Effector CD8-positive, alpha-beta T cell (primary cell): ENCODE measurements around the gene ZNF22.

Experiments used
- DNase-seq: peaks from one replicate; lab custom pipeline; 2025; lab: John Stamatoyannopoulos, UW

Gene ZNF22

DNA sequence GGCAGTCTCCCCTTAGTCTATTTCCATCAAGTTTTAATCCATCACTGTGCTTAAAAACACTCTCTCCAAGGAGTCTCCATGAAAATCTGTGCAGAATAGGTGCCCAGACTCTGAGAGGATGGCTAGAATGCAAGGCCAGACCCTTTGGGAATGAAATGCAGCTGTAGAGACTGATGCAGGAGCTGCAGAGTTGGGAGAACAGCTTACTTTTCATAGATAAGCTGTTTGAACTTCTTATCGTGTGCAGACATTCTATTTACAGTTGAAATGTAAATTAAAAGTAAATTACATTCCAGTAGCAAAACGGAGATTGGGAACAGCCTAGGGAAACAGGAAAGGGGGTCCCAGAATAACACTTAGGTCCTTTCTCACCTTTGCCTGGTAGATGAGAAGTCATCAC is 14.9 kb downstream of the ZNF22 start:
- no peak for DNase-seq

- no peak for DNase-seq
Observed at GRCh38 chr10:45023426-45023825, 22.7 kb downstream of the ZNF22 start.

GRCh38 chr10:45034301-45034700 is 33.6 kb downstream of the ZNF22 start:
- DNase-seq: no peak

DNA sequence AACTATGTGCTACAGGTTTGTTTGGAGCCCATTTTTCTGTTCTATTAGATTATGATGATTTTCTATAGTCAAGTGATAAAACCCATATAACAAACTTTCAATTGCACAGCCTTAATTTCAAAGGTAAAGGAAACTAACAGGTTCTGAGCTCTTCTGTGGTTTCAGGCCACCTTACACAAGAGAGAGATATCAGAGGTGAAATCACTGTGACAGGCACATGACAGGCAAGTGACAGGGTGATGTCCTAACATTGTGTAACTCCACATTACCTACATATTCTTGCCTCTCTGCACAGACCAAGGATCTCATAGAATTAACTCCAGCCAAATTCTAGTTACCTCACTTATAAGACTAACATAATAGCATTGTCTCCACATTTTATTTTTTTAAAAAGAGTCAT is 35.0 kb downstream of the ZNF22 start:
- DNase-seq: no peak

DNA sequence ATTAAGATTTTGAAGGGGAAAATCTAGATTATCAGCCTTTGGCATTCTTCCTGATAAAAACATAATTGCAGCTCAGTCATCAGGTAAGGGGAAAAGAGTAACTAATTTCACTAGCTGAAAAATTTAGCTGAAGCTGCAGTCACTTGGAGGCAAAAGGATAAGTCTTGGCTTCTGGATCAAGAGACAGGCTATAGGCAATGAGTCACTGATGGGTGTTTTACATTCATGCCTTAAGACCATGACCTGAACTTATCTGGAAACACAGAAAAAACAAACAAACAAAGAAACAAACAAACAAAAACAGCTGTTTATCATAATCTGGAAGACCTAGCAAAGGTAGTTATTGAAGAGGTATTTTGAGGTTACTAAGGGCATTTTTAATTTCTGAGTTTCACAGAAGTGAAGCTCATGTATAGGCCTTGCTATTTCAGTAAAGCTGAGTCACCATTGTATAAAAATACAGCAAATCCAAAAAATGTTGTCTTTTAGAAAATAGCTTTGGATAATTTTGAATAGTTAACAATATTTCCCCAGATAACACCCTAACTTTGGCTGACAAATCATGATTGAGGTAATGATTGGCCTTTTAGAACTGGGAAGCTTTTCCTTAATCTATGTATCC is 40.3 kb downstream of the ZNF22 start:
- DNase-seq: no peak

DNA sequence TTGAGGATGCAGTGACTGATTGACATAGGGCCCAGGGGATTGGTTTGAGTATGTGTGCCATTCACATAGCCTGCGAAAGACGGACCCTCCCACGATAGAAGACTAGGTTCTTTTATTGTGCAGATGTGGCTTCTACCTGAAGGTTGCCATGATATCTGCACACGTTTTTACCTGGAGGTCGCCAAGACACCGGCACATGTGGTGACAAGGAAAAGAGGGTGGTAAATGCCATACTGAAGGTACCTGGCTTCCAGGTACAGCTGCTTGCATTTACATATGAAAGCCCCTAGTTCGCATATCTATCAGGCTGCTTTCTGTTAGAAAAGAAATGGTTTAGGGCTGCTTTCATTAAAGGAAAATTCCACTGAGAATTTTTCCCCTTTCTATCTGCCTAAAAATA is 43.6 kb downstream of the ZNF22 start:
- DNase-seq: no peak

DNA sequence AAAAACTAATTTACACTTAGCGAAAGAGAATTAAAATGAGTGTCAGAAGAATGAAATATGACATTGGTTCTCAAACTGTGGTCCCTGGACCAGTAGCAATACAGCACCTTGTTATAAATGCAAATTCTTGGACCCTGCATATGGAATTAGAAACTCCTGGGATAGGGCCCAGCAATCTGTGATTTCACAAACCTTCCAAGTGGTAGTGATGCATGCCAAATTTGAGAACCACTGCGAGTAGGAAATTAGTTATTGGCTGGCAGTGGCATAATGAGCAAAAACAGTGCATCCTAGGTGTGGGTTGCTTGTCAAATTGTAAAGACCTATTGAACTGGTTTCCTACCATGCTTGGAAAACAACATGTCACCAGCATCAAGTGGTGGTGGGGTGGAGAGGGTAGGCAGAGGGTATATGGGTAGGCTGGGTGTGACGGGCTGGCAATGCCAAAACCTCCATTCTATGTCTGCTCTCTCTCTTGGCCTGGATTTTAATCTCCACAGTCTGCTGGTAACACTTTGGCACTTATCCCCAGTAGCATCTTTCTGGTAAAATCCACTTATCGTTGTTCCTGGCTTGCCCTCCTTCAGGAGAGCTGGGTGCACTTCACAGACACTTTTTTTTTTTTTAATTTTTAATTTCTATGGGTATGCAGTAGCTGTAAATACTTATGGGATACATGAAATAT is 50.0 kb downstream of the ZNF22 start:
- DNase-seq: no peak

DNA sequence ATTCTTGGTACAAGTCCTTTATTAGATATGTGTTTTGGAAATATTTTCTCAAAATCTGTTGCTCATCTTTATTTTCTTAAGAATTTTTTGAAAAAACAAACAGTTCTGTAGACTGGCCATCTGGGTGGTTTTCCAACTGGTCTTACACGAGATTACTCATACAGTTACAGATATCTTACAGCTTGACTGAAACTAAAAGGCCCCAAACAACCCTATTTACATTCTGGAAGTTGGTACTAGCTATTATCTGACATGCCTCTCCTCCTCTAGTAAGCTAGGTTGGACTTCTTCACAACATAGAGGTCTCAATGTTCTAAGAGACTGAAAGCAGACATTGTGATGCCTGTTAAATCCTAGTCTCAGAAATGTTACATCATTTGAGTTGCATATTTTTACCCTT is 52.0 kb downstream of the ZNF22 start:
- DNase-seq: no peak

DNA sequence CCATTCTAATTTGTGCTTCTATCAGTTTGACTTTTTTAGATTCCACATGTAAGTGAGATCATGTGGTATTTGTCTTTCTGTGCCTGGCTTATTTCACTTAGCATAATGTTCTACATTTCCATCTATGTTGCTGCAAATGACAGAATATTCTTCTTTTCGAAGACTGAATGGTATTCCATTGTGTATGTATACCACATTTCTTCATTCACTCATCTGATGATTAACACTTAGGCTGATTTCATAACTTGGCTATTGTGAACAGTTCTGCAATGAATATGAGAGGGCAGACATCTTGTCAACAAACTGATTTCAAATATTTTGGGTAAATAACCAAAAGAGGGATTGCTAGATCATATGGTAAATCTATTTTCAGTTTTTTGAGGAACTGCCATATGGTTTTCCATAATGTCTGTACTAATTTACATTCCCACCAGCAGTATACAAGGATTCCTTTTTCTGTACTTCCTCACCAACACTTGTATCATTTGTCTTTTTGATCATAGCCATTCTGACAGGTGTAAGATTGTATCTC is 52.9 kb downstream of the ZNF22 start:
- DNase-seq: no peak
